IgD-negative memory B cell (primary cell): ENCODE data around the gene CCDC175. TPM values are rescaled to one million over a fixed set of nuclear protein-coding genes. Genes with fewer than 3 reads are reported as not detected.

Source experiments
- polyA plus RNA-seq: library from polyadenylated mRNA; unstranded; fragments of 300-500 nt; fragmentation: Illumina TruSeq; gene quantifications from one replicate; pipeline ENCODE4 v1.2.3, GENCODE V29; 2021

The CCDC175 gene
- polyA plus RNA-seq, 1 donor from 2014 or later = not detected

Other genes with a start within 250 kb of the CCDC175 start
- gene GPR135, start 111.4 kb downstream of the CCDC175 start, polyA plus RNA-seq = 0.36 TPM
- 10.1 TPM for gene L3HYPDH, start 92.4 kb downstream of the CCDC175 start, polyA plus RNA-seq
- 40.9 TPM for gene JKAMP, start 92.3 kb downstream of the CCDC175 start, polyA plus RNA-seq